ENCODE data around the gene C1QTNF9. TPM values are rescaled to one million over a fixed set of nuclear protein-coding genes. Genes with fewer than 3 reads are reported as not detected.

The C1QTNF9 gene
- total RNA-seq, 4 donors from 2014 or later, result not detected

DNA sequence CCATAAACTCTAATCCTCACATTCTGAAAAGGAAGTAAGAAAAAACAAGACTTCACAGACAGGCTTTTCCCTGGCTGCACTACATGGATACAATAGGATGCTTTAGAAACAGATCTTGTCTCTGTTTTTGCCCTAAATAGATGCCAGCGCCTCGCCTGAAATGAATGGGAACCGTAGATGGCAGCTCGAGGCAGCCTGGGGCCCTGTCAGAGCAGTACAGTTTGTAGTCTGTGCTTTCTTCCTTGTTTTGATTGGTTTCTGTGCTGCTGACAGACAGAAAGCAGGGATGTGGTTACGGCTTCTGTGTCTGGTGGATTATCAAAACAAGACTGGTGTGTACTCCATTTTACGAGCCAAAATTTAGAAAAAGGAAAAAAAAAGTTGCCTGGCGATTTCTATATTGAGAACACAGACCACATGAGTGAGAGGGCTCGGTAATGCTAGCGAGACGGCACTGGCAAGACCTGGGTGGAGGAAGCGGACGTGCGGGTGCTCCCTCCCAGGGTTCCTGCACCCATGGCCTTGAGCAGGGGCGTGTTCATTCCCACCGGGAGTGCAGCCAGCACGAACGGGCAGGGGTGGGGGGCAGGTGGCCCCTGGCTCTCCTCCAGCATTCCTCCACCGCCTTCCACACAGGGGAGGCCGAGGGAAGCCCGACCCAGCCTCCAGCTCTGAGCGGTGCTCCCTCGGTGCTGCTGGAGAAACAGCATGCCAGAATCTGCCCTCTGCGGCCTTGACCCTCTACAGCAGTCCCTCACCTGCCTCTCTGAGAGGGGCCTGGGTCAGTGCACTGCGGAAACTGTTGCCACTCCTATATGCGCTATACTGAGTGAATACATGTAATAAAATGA, 37.6 kb upstream of the C1QTNF9 start:
- Histone ChIP-seq H3K27ac (peak overlapping the region; percentile 84 to 92 (median 88)), H3K9me3 (no peaks in the 10 kb centered on the region), H3K36me3 (no peaks in the 10 kb centered on the region), H3K4me1 (peaks cover 26 to 47% of the 10 kb centered on the region in 2 donors), H3K27me3 (no peaks in the 10 kb centered on the region), H3K4me3 (replicated peaks in 1 of 3) (peak overlapping the region in 1 of 3 donors; percentile 11)
- 17 to 23% methylated on average over 18 to 23 of the region's 25 CpGs for WGBS, 2 donors
- intact Hi-C loops (cut with DNase I), result no loop called here
- TF ChIP-seq, protein P1, sequence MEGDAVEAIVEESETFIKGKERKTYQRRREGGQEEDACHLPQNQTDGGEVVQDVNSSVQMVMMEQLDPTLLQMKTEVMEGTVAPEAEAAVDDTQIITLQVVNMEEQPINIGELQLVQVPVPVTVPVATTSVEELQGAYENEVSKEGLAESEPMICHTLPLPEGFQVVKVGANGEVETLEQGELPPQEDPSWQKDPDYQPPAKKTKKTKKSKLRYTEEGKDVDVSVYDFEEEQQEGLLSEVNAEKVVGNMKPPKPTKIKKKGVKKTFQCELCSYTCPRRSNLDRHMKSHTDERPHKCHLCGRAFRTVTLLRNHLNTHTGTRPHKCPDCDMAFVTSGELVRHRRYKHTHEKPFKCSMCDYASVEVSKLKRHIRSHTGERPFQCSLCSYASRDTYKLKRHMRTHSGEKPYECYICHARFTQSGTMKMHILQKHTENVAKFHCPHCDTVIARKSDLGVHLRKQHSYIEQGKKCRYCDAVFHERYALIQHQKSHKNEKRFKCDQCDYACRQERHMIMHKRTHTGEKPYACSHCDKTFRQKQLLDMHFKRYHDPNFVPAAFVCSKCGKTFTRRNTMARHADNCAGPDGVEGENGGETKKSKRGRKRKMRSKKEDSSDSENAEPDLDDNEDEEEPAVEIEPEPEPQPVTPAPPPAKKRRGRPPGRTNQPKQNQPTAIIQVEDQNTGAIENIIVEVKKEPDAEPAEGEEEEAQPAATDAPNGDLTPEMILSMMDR (IDR thresholded peaks at IDR 0.05), result no peak
- TF ChIP-seq POLR2A (IDR thresholded peaks at IDR 0.05), result peak in 1 of 2 donors; percentile 48
- DNase-seq, result peak; percentile 83 to 86

- peak in 1 of 2 donors; percentile 56 for TF ChIP-seq POLR2A (IDR thresholded peaks at IDR 0.05)
- TF ChIP-seq, protein P1 (IDR thresholded peaks at IDR 0.05), result no peak
- Histone ChIP-seq H3K9me3 (no peaks in the 10 kb centered on the region), H3K27ac (peak overlapping the region; percentile 84 to 92 (median 88)), H3K4me3 (replicated peaks in 1 of 3) (peak overlapping the region in 1 of 3 donors; percentile 11), H3K36me3 (no peaks in the 10 kb centered on the region), H3K27me3 (no peaks in the 10 kb centered on the region), H3K4me1 (peaks cover 26 to 39% of the 10 kb centered on the region in 2 donors)
- 38 to 61% methylated on average over 17 to 18 of the region's 18 CpGs for WGBS, 2 donors
- intact Hi-C loops (cut with DNase I), result no loop called here
- DNase-seq, result peak; percentile 86 to 90
Measured at GRCh38 chr13:24272452-24273161, 36.8 kb upstream of the C1QTNF9 start.

GRCh38 chr13:24273926-24274325, 35.5 kb upstream of the C1QTNF9 start:
- intact Hi-C loops (cut with DNase I), result no loop called here
- no peak for DNase-seq

GRCh38 chr13:24274452-24275021, 34.8 kb upstream of the C1QTNF9 start:
- no peaks in the 10 kb centered on the region for H3K36me3 ChIP-seq
- peaks cover 31 to 36% of the 10 kb centered on the region in 2 donors for H3K4me1 ChIP-seq
- no peak for TF ChIP-seq POLR2A (IDR thresholded peaks at IDR 0.05)
- TF ChIP-seq, protein P1 (IDR thresholded peaks at IDR 0.05), result no peak
- no peaks in the 10 kb centered on the region for H3K27me3 ChIP-seq
- no peaks in the 10 kb centered on the region for H3K9me3 ChIP-seq
- WGBS, 2 donors, result 74 to 78% methylated on average over 6 of the region's 6 CpGs
- H3K27ac ChIP-seq, result no peak overlapping the region
- DNase-seq, result no peak
- no peak overlapping the region for H3K4me3 ChIP-seq (replicated peaks in 1 of 3)
- intact Hi-C loops (cut with DNase I), result no loop called here

More at GRCh38 chr13:24273926-24274325, 35.5 kb upstream of the C1QTNF9 start:
- H3K4me1 ChIP-seq, result peaks cover 26 to 36% of the 10 kb centered on the region in 2 donors
- no peaks in the 10 kb centered on the region for H3K27me3 ChIP-seq
- no peak overlapping the region for H3K4me3 ChIP-seq (replicated peaks in 1 of 3)
- 96 to 99% methylated on average over 7 of the region's 7 CpGs for WGBS, 2 donors
- no peak overlapping the region for H3K27ac ChIP-seq
- no peak for TF ChIP-seq POLR2A (IDR thresholded peaks at IDR 0.05)
- TF ChIP-seq, protein P1 (IDR thresholded peaks at IDR 0.05), result no peak
- no peaks in the 10 kb centered on the region for H3K36me3 ChIP-seq
- H3K9me3 ChIP-seq, result no peaks in the 10 kb centered on the region
